ENCODE results near the gene TSHR.
"Not testable (repeated sequence)": the region's sequence is repeated elsewhere in the genome, so short reads cannot be mapped to it uniquely, and the experiment has no call there.

The TSHR gene

GRCh38 chr14:81113176-81113575 is 157.8 kb downstream of the TSHR start:
- TF ChIP-seq JUND (IDR thresholded peaks at IDR 0.05; ENCODE audit: low read depth) = no peak
- DNase-seq (ENCODE audit: low read depth in 1 of 2, low spot score in 1 of 2) = no peak
- in situ Hi-C loops (cut with HindIII; ENCODE audit: low pct_unique_long_range_greater_than_20kb, low sequenced_read_pairs) = no loop called here

- in situ Hi-C loops (cut with HindIII; ENCODE audit: low pct_unique_long_range_greater_than_20kb, low sequenced_read_pairs); DNase-seq (ENCODE audit: low read depth in 1 of 2, low spot score in 1 of 2): not testable (repeated sequence)
Measured at GRCh38 chr14:81113945-81114820, 158.8 kb downstream of the TSHR start.

GRCh38 chr14:81120501-81120900 is 165.1 kb downstream of the TSHR start:
- no peak for DNase-seq (ENCODE audit: low read depth in 1 of 2, low spot score in 1 of 2)
- in situ Hi-C loops (cut with HindIII; ENCODE audit: low pct_unique_long_range_greater_than_20kb, low sequenced_read_pairs) = no loop called here
- TF ChIP-seq JUND (IDR thresholded peaks at IDR 0.05; ENCODE audit: low read depth) = no peak

- no peak for TF ChIP-seq JUND (IDR thresholded peaks at IDR 0.05; ENCODE audit: low read depth)
- in situ Hi-C loops (cut with HindIII; ENCODE audit: low pct_unique_long_range_greater_than_20kb, low sequenced_read_pairs) = no loop called here
- DNase-seq (ENCODE audit: low read depth in 1 of 2, low spot score in 1 of 2) = no peak
Measured at GRCh38 chr14:81122326-81122725, 166.9 kb downstream of the TSHR start.

GRCh38 chr14:81123811-81124210 is 168.4 kb downstream of the TSHR start:
- no peak for TF ChIP-seq JUND (IDR thresholded peaks at IDR 0.05; ENCODE audit: low read depth)
- in situ Hi-C loops (cut with HindIII; ENCODE audit: low pct_unique_long_range_greater_than_20kb, low sequenced_read_pairs) = no loop called here
- DNase-seq (ENCODE audit: low read depth in 1 of 2, low spot score in 1 of 2) = no peak

GRCh38 chr14:81125536-81125935 is 170.1 kb downstream of the TSHR start:
- in situ Hi-C loops (cut with HindIII; ENCODE audit: low pct_unique_long_range_greater_than_20kb, low sequenced_read_pairs) = no loop called here
- no peak for TF ChIP-seq JUND (IDR thresholded peaks at IDR 0.05; ENCODE audit: low read depth)
- no peak for DNase-seq (ENCODE audit: low read depth in 1 of 2, low spot score in 1 of 2)

- in situ Hi-C loops (cut with HindIII; ENCODE audit: low pct_unique_long_range_greater_than_20kb, low sequenced_read_pairs) = no loop called here
- TF ChIP-seq JUND (IDR thresholded peaks at IDR 0.05; ENCODE audit: low read depth) = no peak
- no peak for DNase-seq (ENCODE audit: low read depth in 1 of 2, low spot score in 1 of 2)
Measured at GRCh38 chr14:81127785-81128184, 172.4 kb downstream of the TSHR start.

GRCh38 chr14:81129242-81129641 is 173.8 kb downstream of the TSHR start:
- TF ChIP-seq JUND (IDR thresholded peaks at IDR 0.05; ENCODE audit: low read depth) = no peak
- in situ Hi-C loops (cut with HindIII; ENCODE audit: low pct_unique_long_range_greater_than_20kb, low sequenced_read_pairs) = no loop called here
- DNase-seq (ENCODE audit: low read depth in 1 of 2, low spot score in 1 of 2) = no peak

- no peak for TF ChIP-seq JUND (IDR thresholded peaks at IDR 0.05; ENCODE audit: low read depth)
- no peak for DNase-seq (ENCODE audit: low read depth in 1 of 2, low spot score in 1 of 2)
- in situ Hi-C loops (cut with HindIII; ENCODE audit: low pct_unique_long_range_greater_than_20kb, low sequenced_read_pairs) = no loop called here
Measured at GRCh38 chr14:81132468-81132867, 177.0 kb downstream of the TSHR start.

- no peak for DNase-seq (ENCODE audit: low read depth in 1 of 2, low spot score in 1 of 2)
- in situ Hi-C loops (cut with HindIII; ENCODE audit: low pct_unique_long_range_greater_than_20kb, low sequenced_read_pairs) = no loop called here
- no peak for TF ChIP-seq JUND (IDR thresholded peaks at IDR 0.05; ENCODE audit: low read depth)
Measured at GRCh38 chr14:81133400-81133799, 178.0 kb downstream of the TSHR start.

- in situ Hi-C loops (cut with HindIII; ENCODE audit: low pct_unique_long_range_greater_than_20kb, low sequenced_read_pairs) = no loop called here
- no peak for TF ChIP-seq JUND (IDR thresholded peaks at IDR 0.05; ENCODE audit: low read depth)
- DNase-seq (ENCODE audit: low read depth in 1 of 2, low spot score in 1 of 2) = no peak
Measured at GRCh38 chr14:81137316-81137715, 181.9 kb downstream of the TSHR start.

- in situ Hi-C loops (cut with HindIII; ENCODE audit: low pct_unique_long_range_greater_than_20kb, low sequenced_read_pairs) = no loop called here
- no peak for TF ChIP-seq JUND (IDR thresholded peaks at IDR 0.05; ENCODE audit: low read depth)
- DNase-seq (ENCODE audit: low read depth in 1 of 2, low spot score in 1 of 2) = no peak
Measured at GRCh38 chr14:81138429-81138828, 183.0 kb downstream of the TSHR start.

GRCh38 chr14:81141426-81141825 is 186.0 kb downstream of the TSHR start:
- no peak for DNase-seq (ENCODE audit: low read depth in 1 of 2, low spot score in 1 of 2)
- TF ChIP-seq JUND (IDR thresholded peaks at IDR 0.05; ENCODE audit: low read depth) = no peak
- in situ Hi-C loops (cut with HindIII; ENCODE audit: low pct_unique_long_range_greater_than_20kb, low sequenced_read_pairs) = no loop called here

GRCh38 chr14:81143793-81144192 is 188.4 kb downstream of the TSHR start:
- DNase-seq (ENCODE audit: low read depth in 1 of 2, low spot score in 1 of 2) = no peak
- no peak for TF ChIP-seq JUND (IDR thresholded peaks at IDR 0.05; ENCODE audit: low read depth)
- in situ Hi-C loops (cut with HindIII; ENCODE audit: low pct_unique_long_range_greater_than_20kb, low sequenced_read_pairs) = no loop called here
